Stimulated activated CD4-positive, alpha-beta T cell treated with anti-CD3 and anti-CD28 coated beads, Interleukin-2, amount 100 ng/mL, for 48 hours (primary cell): Measurements from ENCODE around the gene NPHP3.
"Not testable (repeated sequence)": the region's sequence is repeated elsewhere in the genome, so short reads cannot be mapped to it uniquely, and the experiment has no call there.

ENCODE experiments used
- DNase-seq, 2 donors: peaks; one replicate each; pipeline ENCODE4 v3.0.0-alpha.2; 2020

The NPHP3 gene

GRCh38 chr3:132641427-132641826 lies 80.8 kb downstream of the NPHP3 start:
- DNase-seq, result not testable (repeated sequence)

GRCh38 chr3:132638706-132639105 lies 83.5 kb downstream of the NPHP3 start:
- DNase-seq, result no peak

- no peak for DNase-seq
Measured at GRCh38 chr3:132637590-132637989, 84.6 kb downstream of the NPHP3 start.

- no peak for DNase-seq
Measured at GRCh38 chr3:132635052-132635451, 87.2 kb downstream of the NPHP3 start.
